H1 (cell line): ENCODE results near the gene TK2. TPM values are rescaled to one million over a fixed set of nuclear protein-coding genes. Genes with fewer than 3 reads are reported as not detected.

Experiments used
- HDAC6 ChIP-seq: IDR thresholded peaks from one replicate; pipeline ENCODE4 v1.7.1; 2012; ENCODE audit warnings: low read depth, mild to moderate bottlenecking, inconsistent platforms, low read length, moderate library complexity
- RAD21 ChIP-seq, 2 experiments: IDR thresholded peaks in 1 of 2; conservative IDR thresholded peaks in 1 of 2; 2 replicates each; pipeline ENCODE4 v1.6.1; 2011; ENCODE audit warnings: low read depth in 2 of 2, low read length in 2 of 2, improper control_type of control experiment in 1 of 2, inconsistent platforms in 1 of 2, mild to moderate bottlenecking in 1 of 2, moderate library complexity in 1 of 2
- RXRA ChIP-seq: IDR thresholded peaks from 2 replicates; pipeline ENCODE4 v1.6.1; 2011; ENCODE audit warnings: low read depth, mild to moderate bottlenecking, low read length, moderate library complexity; ENCODE audit not compliant: insufficient read depth
- SRF ChIP-seq: IDR thresholded peaks from 2 replicates; pipeline ENCODE4 v1.6.1; 2011; ENCODE audit warnings: mild to moderate bottlenecking, low read depth, low read length, moderate library complexity
- polyA plus RNA-seq, 7 experiments: library from polyadenylated mRNA; depleted of rRNA in 3 of 7; stranded (reverse) in 5 of 7; unstranded in 2 of 7; fragments of >200 nt in 5 of 7; fragments of 200-250 nt in 2 of 7; gene quantifications; 1 replicate in 5 of 7; 2 replicates in 1 of 7; 4 replicates in 1 of 7; pipeline versions ENCODE4 v1.2.1 to v1.2.3, GENCODE V29; 2011 to 2013; ENCODE audit warnings: missing spikeins in 2 of 7, mixed read lengths in 2 of 7
- total RNA-seq: library from RNA; stranded (reverse); fragmentation: NEBNext Ultra II Directional; extraction: Animal tissue kit (Norgen Biotek cat#: 25700); gene quantifications from 2 replicates; pipeline ENCODE4 v1.2.1, GENCODE V29; 2021
- TF ChIP-seq, protein P1 (sequence below): IDR thresholded peaks from 2 replicates; pipeline ENCODE4 v1.6.1; 2011; ENCODE audit warnings: low read length, improper control_type of control experiment

Gene TK2
- total and polyA plus RNA-seq, 2 of the 8 experiments (the other 6 are each of a cell fraction or from before 2014, with no cell fraction given), result 2.7 to 3.6 TPM

DNA sequence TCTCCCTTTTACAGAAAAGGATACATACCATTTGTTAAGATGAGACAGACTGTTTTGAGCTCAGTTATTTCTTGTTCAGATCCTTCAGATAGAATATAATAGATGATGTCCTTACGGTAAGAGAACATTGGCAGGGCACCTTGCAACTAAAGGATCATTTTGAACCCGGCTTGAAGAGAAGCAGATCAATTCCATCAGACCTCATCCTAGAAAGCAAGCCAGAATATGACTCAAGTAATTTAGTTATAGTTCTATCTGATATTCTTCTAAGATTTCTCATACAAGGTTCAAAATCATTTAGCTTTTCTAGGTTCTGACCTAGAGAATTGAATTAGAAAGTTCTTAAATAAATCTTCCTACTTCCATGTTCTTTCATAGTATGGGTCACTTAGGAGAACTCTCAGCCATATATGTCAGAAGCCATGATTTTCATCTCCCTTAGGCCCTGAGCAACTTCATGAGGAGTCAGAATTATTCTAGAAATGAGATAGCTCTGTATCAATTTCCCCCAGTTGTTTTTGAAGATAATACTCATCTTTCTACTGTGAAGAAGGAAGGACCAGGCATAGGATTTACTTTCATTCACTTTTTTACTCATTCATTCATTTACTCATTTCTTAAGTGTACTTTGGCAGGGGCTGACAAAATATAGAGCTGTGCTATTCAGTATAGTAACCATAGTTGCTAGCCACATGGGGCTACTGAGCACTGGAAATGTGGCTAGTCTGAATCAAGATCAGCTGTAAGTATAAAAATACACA lies 13.8 kb upstream of the TK2 start (continued):
- TF ChIP-seq RAD21 (IDR thresholded peaks at IDR 0.05 in 1 of 2, conservative IDR thresholded peaks at IDR 0.05 in 1 of 2; ENCODE audit: low read depth in 2 of 2, low read length in 2 of 2) (no peak), SRF (no peak), HDAC6 (no peak), RXRA (no peak)
- TF ChIP-seq, protein P1, sequence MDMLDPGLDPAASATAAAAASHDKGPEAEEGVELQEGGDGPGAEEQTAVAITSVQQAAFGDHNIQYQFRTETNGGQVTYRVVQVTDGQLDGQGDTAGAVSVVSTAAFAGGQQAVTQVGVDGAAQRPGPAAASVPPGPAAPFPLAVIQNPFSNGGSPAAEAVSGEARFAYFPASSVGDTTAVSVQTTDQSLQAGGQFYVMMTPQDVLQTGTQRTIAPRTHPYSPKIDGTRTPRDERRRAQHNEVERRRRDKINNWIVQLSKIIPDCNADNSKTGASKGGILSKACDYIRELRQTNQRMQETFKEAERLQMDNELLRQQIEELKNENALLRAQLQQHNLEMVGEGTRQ, result no peak
